Calu3 (cell line): Measurements from ENCODE around the gene CLIC5. TPM values are rescaled to one million over a fixed set of nuclear protein-coding genes. Genes with fewer than 3 reads are reported as not detected.
A peak's percentile ranks its signal among the peaks of the same experiment; 100 is the strongest.

Experiments
- BruUV-seq: library from RNA; stranded (reverse); fragments of 400-500 nt; replicated peaks from 2 replicates; lab custom pipeline; 2021; lab: Mats Ljungman, UMichigan
- CTCF ChIA-PET: fragments of 300-600 bp; sonication (Branson Sonifier 250); formaldehyde crosslinking; loops from one replicate; lab custom pipeline; 2022; ENCODE audit warnings: antibody characterized with exemption; lab: Charles Lee
- DNase-seq: peaks from one replicate; pipeline ENCODE4 v3.0.0; 2022
- H3K27ac Mint-ChIP-seq: one replicate; pipeline ENCODE4 v1.8.0; 2022; ENCODE audit warnings: mixed read lengths; ENCODE audit not compliant: unreplicated experiment
- H3K27me3 Mint-ChIP-seq: one replicate; pipeline ENCODE4 v1.8.0; 2022; ENCODE audit warnings: mixed read lengths; ENCODE audit not compliant: unreplicated experiment
- H3K36me3 Mint-ChIP-seq: one replicate; pipeline ENCODE4 v1.8.0; 2022; ENCODE audit warnings: mild to moderate bottlenecking, moderate library complexity, mixed read lengths; ENCODE audit not compliant: insufficient read depth, unreplicated experiment
- H3K4me1 Mint-ChIP-seq: one replicate; pipeline ENCODE4 v1.8.0; 2022; ENCODE audit warnings: mild to moderate bottlenecking, low read depth, mixed read lengths; ENCODE audit not compliant: unreplicated experiment
- H3K4me3 Mint-ChIP-seq: one replicate; pipeline ENCODE4 v1.8.0; 2022; ENCODE audit warnings: mild to moderate bottlenecking, low read depth, moderate library complexity, mixed read lengths; ENCODE audit not compliant: unreplicated experiment
- H3K9me3 Mint-ChIP-seq: one replicate; pipeline ENCODE4 v1.8.0; 2022; ENCODE audit warnings: low read depth, mixed read lengths; ENCODE audit not compliant: unreplicated experiment
- intact Hi-C: fragments of 100-400 bp; cut with micrococcal nuclease; formaldehyde crosslinking; loops from one replicate; pipeline ENCODE4 v1.10.0; 2022; ENCODE audit not compliant: unreplicated experiment
- total RNA-seq: library from RNA; stranded (reverse); gene quantifications from 2 replicates; pipeline ENCODE4 v1.2.3, GENCODE V29; 2022
- TF ChIP-seq, protein P1 (sequence below): fragments of 200-600 bp; IDR thresholded peaks from one replicate; pipeline ENCODE4 v1.8.0; 2022; ENCODE audit warnings: antibody characterized with exemption; ENCODE audit not compliant: unreplicated experiment

Gene CLIC5
- total RNA-seq, 1 experiment from 2014 or later = 3.3 TPM

DNA sequence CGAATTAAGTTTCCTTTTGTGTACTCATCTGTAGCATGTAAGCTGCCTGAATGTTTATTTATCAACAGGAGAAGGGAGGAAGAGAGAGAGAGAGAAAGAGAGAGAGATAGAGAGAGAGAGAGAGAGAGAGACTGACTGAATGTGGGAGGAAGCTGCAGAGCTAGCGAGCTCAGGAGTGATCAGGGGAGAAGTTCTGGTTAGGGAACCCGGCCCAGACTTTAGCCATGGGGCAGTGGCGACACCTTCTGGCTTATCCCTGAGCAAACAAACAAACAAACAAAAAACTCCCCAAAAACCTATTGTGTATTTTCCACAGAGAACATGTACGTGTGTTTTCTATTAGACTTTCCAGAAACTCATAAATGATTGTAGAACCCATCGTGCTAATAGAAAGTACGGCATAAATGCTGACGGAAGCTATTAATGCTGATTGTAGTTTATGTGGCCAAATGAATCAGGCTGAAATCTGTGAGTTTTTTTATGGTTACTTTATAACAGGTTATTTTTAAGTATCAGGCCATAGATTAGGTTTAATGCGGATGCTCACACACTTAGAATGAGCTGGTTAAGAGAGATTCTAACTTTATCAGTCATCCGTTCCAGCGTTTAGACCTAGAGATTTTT, 92.8 kb downstream of the CLIC5 start:
- H3K27ac Mint-ChIP-seq = no peak overlapping the region
- no peaks in the 10 kb centered on the region for H3K9me3 Mint-ChIP-seq

DNA sequence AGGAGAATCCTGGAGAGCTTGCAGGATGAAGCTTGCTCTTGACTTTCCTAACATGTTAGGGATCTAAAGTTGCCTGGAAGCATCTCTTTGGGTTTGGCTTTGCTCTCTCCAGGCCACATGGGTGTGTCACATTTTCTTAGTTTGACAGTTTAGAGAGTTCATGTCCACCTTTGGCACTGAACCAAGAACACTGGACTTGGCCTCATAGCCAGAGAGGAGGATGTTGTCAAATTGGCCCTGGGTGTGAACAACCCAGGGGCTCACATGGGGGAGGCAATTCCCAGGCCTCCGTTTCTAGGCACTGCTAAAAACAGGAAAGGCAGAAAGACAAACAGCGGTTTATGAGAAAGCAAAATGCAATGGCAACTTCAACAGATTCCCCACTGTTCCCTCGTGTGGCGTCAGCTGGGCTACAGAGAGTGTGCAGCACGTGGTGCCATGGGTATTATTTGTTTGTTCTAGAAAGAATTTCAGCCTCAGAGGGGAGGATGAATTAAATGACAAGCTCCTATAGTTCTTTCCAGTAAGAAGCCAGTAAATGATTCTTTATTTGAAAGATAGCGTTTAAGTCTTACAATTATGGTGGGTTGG, 93.9 kb downstream of the CLIC5 start:
- Mint-ChIP-seq H3K27ac (no peak overlapping the region), H3K9me3 (no peaks in the 10 kb centered on the region), H3K27me3 (no peaks in the 10 kb centered on the region), H3K36me3 (no peaks in the 10 kb centered on the region), H3K4me1 (peaks cover 8% of the 10 kb centered on the region), H3K4me3 (no peak overlapping the region)
- DNase-seq = no peak
- BruUV-seq = no TSS peak
- TF ChIP-seq, protein P1, sequence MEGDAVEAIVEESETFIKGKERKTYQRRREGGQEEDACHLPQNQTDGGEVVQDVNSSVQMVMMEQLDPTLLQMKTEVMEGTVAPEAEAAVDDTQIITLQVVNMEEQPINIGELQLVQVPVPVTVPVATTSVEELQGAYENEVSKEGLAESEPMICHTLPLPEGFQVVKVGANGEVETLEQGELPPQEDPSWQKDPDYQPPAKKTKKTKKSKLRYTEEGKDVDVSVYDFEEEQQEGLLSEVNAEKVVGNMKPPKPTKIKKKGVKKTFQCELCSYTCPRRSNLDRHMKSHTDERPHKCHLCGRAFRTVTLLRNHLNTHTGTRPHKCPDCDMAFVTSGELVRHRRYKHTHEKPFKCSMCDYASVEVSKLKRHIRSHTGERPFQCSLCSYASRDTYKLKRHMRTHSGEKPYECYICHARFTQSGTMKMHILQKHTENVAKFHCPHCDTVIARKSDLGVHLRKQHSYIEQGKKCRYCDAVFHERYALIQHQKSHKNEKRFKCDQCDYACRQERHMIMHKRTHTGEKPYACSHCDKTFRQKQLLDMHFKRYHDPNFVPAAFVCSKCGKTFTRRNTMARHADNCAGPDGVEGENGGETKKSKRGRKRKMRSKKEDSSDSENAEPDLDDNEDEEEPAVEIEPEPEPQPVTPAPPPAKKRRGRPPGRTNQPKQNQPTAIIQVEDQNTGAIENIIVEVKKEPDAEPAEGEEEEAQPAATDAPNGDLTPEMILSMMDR = no peak
- CTCF ChIA-PET = interaction anchor here (1.1 to 1.3 kb wide), 3 partner anchors 207 to 1291 kb away, joined by 4 to 17 read pairs (median 7); no protein-coding TSS in a partner anchor
- intact Hi-C loops = loop anchor here (2.0 to 10.0 kb wide), 3 partner anchors 547 to 1447 kb away; partner anchors contain the start of gene SUPT3H

More for the DNA sequence above, 92.8 kb downstream of the CLIC5 start:
- CTCF ChIA-PET = interaction anchor here (0.6 to 1.3 kb wide), 12 partner anchors 9 to 1447 kb away, joined by 3 to 17 read pairs (median 4); partner anchors contain the start of gene SUPT3H
- Mint-ChIP-seq H3K4me3 (no peak overlapping the region), H3K36me3 (no peaks in the 10 kb centered on the region), H3K27me3 (no peaks in the 10 kb centered on the region), H3K4me1 (peaks cover 8% of the 10 kb centered on the region)
- DNase-seq = peak; percentile 52
- no TSS peak for BruUV-seq
- TF ChIP-seq, protein P1 = peak; percentile 63
- intact Hi-C loops = loop anchor here (2.0 to 10.0 kb wide), 3 partner anchors 548 to 1448 kb away; partner anchors contain the start of gene SUPT3H

DNA sequence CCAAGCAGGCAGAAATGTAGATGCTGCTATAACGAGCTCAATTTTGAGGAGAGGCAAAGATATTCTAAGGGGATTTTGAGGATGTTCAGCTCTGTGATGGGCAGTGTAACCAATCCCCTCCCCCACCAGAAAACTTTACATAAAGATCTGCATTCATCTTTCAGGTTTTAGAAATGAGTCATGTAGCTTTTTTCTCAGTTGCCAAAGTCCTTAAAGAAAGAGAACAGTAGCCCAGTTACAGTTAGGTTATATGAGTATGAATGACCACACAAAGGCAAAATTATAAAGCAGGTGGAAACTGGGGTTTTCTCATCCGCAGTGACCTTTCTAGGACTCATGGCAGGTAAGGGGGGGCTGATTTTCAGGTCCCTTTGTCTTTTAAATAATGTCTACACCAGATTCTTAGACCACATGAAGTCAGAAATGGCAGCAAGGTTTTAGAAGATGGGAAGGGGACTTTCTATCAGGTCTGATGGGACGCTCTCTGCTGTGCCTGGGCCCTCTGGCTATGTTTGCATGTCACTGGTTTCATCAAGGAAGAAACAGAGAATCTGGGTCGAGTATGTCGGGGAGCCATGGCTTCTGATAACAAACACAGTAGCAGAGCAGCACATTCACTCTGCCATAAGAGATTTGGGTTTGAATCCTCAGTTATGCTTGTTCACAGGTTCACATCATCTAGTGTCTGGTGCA, 94.7 kb downstream of the CLIC5 start:
- DNase-seq = no peak
- H3K36me3 Mint-ChIP-seq = no peaks in the 10 kb centered on the region
- CTCF ChIA-PET = interaction anchor here (1.2 kb wide), 1 partner anchor 1266 kb away, joined by 4 read pairs; no protein-coding TSS in a partner anchor

DNA sequence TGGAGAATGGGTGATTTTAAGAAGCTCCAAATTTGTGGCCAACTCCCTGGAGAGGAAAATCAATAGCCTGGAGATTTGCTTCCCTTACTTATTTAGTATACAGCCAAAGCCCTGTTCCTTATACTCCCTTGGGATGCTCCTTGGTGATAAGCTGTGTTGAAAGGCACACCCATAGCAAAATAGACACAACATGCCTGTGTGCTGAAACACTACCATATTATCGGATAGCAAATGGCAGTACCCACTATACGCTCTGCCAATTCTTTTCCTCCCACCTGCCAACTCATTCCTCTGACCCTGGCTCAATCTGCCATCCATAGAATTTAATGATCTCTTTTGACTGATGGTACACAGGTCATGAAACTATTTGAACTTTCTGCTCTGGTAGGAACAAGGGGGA, 98.2 kb downstream of the CLIC5 start:
- Mint-ChIP-seq H3K27ac (no peak overlapping the region), H3K4me3 (no peak overlapping the region), H3K9me3 (no peaks in the 10 kb centered on the region), H3K27me3 (peaks cover 7% of the 10 kb centered on the region), H3K36me3 (no peaks in the 10 kb centered on the region), H3K4me1 (peaks cover 3% of the 10 kb centered on the region)
- TF ChIP-seq, protein P1 = no peak
- intact Hi-C loops = no loop called here
- CTCF ChIA-PET = no interaction called here
- no TSS peak for BruUV-seq
- DNase-seq = no peak

More for the DNA sequence above, 94.7 kb downstream of the CLIC5 start:
- no TSS peak for BruUV-seq
- intact Hi-C loops = loop anchor here (10.0 kb wide), 2 partner anchors 546 to 1446 kb away; partner anchors contain the start of gene SUPT3H
- H3K27ac Mint-ChIP-seq = no peak overlapping the region
- no peaks in the 10 kb centered on the region for H3K9me3 Mint-ChIP-seq
- peaks cover 8% of the 10 kb centered on the region for H3K4me1 Mint-ChIP-seq
- no peak overlapping the region for H3K4me3 Mint-ChIP-seq
- TF ChIP-seq, protein P1 = no peak
- H3K27me3 Mint-ChIP-seq = no peaks in the 10 kb centered on the region
